GM19193 (cell line): ENCODE measurements around the gene BLOC1S3.

Experiments used
- POLR2A ChIP-seq: IDR thresholded peaks from 4 replicates; pipeline ENCODE4 v1.6.1; 2011; ENCODE audit not compliant: insufficient read depth, insufficient read length; ENCODE audit errors: extremely low read depth

BLOC1S3 gene

DNA sequence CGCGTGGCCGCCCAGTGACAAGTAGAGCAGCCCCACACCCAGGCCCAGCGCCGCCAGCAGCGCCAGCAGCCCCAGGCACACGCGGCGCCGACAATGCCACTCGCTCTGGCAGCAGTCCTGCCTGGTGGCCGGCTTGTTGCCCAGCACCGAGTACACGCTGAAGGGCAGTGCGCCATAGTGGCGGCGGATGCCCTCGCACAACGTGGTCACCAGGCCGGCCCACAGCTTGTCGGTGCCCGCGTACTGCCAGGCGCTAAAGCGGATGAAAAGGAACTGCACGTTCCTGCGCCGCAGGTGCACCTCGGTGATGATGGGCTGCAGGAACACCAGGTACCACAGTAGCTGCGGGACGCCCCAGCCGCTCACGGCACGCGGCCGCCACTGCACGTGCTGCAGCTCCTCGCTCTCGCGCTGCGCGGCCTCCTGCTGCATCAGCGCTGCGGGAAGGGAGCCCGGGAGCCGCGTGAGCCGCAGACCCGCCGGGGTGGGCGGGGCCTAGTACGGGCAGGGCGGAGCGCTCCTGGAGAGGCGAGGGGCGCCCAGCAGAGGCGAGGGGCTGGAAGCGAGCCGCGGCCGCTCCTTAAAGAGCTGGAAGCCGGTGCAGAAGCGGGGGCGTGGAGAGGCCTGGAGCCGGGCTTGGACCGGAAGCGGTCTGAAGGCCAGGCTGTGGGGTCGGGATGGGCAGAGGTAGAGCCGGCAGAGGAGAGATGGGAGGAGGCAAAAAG, 25.1 kb upstream of the BLOC1S3 start:
- TF ChIP-seq POLR2A, result no peak

GRCh38 chr19:45154064-45154827, 24.3 kb upstream of the BLOC1S3 start:
- TF ChIP-seq POLR2A, result no peak

DNA sequence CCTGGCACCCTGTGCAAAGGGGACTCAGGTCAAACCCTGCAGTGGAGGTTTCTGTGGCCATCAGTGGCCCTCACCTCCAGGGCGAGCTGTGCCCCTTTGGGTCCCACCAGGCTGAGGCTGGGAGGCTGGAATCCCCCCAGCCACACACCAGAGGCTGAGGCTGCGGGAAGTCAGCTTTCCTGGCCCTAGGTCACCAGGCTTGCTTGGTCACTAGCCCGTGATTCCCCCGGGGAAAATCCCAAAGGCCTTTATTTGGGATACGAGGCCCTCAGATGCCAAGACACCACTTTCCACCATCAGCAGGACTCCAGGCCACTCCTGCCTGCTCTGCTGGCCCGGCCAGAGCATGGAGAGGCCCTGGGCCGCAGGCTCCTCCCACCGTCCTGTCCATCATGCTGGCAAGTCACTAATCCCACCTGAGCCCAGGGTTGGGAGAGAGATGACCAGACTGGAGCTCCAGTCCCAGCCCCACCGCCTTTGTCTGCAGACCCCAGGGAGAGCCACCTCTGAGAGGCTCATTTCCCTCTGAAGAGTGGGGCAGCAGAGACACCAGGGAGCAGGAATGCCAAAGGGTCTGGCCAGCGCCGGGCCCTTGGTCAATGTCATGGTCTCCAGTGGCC, 22.5 kb upstream of the BLOC1S3 start:
- no peak for TF ChIP-seq POLR2A

DNA sequence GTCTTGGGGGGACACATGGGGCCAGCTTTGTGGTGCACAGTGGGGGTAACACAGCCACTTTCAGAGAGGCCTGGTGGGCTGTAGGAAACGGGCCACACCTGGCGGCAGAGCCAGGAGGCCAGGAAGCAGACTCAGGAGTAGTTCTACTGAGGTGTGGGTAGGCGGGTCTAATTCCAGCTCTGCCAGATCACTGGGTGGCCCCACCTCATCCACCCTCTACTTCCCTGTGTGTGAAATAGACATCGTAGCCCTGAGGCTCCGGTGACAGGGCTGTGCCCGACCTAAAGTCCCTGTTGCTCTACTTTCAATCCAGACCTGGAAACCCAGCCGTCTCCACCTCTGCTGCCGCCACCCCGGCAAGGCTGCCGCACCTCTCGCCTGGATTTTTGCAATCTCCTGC, 21.8 kb upstream of the BLOC1S3 start:
- TF ChIP-seq POLR2A, result no peak

- TF ChIP-seq POLR2A, result no peak
Measured at GRCh38 chr19:45158503-45159209, 19.9 kb upstream of the BLOC1S3 start.

DNA sequence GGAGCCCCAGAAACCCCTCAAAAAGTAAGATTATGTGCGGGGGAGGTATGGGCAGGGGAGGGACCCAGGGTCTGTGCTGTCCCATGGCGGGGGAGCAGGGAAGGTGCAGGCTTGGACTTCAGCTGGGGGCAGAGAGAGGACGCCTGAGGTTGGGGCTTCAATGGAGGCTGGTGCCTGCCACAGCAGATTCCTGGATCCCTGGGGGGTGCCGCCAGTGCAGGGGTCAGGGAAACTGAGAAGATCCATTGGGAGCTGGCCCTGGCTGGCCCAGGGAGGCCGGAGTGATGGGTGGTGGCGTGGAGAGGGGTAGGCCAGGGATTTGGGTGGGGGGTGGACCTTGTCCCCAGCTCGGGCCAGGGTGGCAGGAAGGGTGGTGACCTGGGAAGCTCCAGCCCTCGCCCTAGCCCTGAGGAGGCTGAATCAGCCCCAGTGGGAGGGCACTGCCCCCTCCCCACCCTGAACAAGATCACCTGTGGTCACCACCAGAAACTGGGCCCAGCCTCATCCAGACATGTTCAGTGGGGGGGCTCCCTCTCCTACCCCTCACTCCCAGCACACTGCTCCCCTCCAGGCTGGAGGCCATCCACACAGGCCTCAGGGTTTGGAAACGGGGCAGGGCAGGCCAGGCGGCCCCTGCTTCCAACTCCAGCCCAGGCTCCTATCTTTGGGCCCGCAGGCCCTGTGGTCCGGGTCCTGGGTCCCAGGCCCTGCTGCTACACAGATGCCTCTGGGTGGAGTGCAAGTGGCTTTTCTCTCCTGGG, 19.2 kb upstream of the BLOC1S3 start:
- TF ChIP-seq POLR2A, result no peak

- no peak for TF ChIP-seq POLR2A
Measured at GRCh38 chr19:45159971-45160324, 18.6 kb upstream of the BLOC1S3 start.

- no peak for TF ChIP-seq POLR2A
Measured at GRCh38 chr19:45160870-45161737, 17.5 kb upstream of the BLOC1S3 start, which contains the start of gene NKPD1. NKPD1 (minus strand) TSS chr19:45160982; CDS start chr19:45160150, 832 bp downstream.

GRCh38 chr19:45161738-45162607, 16.6 kb upstream of the BLOC1S3 start:
- TF ChIP-seq POLR2A, result no peak

DNA sequence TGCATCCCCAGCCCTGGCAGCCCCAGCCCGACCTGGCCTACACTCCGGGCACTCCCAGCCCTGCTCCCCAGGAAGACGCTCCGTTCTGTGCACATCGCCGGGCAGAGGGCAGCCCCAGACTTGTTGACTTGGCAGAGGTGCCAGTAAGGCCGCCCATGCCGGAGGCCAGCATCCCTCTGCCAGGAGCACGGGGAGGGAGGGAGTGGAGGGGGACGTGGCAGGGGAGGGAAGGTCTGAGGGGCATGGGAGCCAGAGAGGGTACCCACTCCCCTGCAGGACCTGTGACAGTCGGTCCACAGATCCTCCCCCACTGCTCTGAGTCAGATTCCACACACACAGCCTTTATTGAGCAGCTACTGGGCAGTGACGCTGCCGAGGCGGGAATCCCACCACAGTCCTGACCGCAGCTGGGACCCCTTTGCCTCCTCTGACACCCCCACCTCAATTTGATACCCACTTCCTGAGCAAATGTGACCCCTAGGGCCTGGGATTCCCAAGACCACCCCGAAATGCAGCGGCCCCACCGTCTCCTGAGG, 15.9 kb upstream of the BLOC1S3 start:
- no peak for TF ChIP-seq POLR2A

GRCh38 chr19:45163156-45163555, 15.4 kb upstream of the BLOC1S3 start:
- TF ChIP-seq POLR2A, result no peak

DNA sequence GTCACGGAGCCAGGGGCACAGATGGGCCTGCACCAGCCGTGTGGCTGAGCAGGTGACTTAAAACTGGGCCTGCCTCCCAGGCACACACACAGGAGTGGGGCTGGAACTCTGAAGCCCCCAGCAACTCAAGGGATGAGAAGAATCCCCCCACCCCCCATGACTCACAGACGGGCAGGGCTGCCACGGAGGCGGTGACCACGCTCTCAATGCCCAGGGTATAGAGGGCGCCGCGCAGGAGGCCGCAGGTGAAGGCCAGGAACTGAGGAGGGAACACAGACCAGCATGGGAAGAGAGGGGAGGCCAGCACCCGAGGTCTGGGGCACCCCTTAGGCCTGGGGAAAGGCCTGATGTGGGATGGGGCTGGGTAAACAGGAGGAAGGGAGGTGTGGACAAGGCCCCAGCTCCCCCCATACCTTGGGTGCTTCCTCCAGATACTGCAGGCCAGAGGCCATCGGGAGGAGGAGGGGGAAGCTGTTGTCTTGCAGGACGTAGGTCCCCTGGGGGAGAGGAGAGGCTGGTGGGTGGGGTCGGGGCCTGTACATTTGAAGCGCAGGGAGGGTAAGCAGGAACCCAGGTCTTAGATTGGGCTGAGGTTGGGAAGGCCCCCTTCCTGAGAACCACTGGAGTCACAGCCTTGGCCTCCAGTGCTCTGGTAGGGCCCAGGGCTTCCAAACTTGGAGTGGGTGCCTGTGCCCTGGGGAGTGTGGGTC, 14.7 kb upstream of the BLOC1S3 start:
- TF ChIP-seq POLR2A, result no peak

DNA sequence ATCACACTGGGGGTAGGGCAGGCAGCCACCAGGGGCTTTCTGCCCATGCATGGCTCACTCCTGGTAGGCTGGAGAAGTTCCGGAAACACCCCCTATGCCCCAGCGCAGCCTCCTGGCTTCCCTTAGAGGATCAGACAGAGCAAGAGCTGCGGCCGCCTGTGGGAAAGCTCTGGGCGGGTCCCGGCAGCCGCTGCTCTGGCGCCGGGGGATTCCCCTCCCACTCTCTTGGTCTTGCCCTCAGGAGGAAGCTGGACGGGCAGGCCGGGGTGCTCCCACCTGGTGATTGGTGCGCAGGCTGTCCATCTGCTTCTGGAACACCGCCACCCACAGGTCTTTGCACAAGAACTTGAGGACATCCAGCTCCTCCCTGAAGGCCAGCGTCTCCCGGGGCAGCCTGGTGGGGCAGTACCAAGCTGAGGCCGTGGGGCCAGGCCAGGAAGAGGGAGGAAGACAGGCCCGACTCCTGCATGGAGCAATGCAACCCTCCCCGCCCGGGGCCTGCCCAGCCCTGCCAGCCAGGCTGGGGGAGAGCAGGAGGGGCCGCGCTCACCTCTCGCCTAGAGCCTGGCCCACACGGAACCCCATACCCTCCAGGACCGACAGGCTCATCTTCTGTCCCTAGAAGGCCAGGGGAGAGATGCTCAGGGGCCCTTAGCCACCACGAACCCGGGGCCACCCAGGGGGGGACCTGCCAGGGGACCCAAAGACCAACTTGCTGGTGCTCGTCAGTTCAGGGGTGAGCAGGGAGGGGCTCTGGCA, 13.8 kb upstream of the BLOC1S3 start:
- no peak for TF ChIP-seq POLR2A
